Loucy (cell line): ENCODE results near the gene WWOX.
A peak's percentile ranks its signal among the peaks of the same experiment; 100 is the strongest.

ENCODE experiments used
- H2AFZ ChIP-seq: fragments of 200-600 bp; sonication (generic); 2 replicates; pipeline ENCODE4 v1.6.0; 2016; ENCODE audit warnings: antibody characterized with exemption, mild to moderate bottlenecking, low read length, moderate library complexity
- H3F3A ChIP-seq: fragments of 200-600 bp; 2 replicates; pipeline ENCODE4 v1.6.0; 2016; ENCODE audit warnings: antibody characterized with exemption, low read depth, mild to moderate bottlenecking
- H3K27me3 ChIP-seq: fragments of 200-600 bp; sonication (generic); 2 replicates; pipeline ENCODE4 v1.6.1; 2014; ENCODE audit warnings: low read length, mild to moderate bottlenecking; ENCODE audit not compliant: insufficient read depth, poor library complexity, severe bottlenecking
- H3K36me3 ChIP-seq: fragments of 200-600 bp; sonication (generic); 2 replicates; pipeline ENCODE4 v1.6.1; 2016; ENCODE audit warnings: low read length; ENCODE audit not compliant: insufficient read depth
- H3K4me1 ChIP-seq: fragments of 200-600 bp; sonication (generic); 2 replicates; pipeline ENCODE4 v1.5.1; 2014; ENCODE audit warnings: low read length, mild to moderate bottlenecking; ENCODE audit not compliant: insufficient read depth, poor library complexity, severe bottlenecking
- H3K4me2 ChIP-seq: fragments of 200-600 bp; sonication (generic); 2 replicates; pipeline ENCODE4 v1.6.0; 2014; ENCODE audit warnings: antibody characterized with exemption, low read length, low read depth, mild to moderate bottlenecking; ENCODE audit not compliant: poor library complexity, severe bottlenecking
- H3K4me3 ChIP-seq: fragments of 200-600 bp; sonication (generic); 2 replicates; pipeline ENCODE4 v1.5.1; 2014; ENCODE audit warnings: low read length, mild to moderate bottlenecking, mixed read lengths; ENCODE audit not compliant: poor library complexity, severe bottlenecking
- H3K79me2 ChIP-seq: fragments of 200-600 bp; sonication (generic); 2 replicates; pipeline ENCODE4 v1.6.1; 2014; ENCODE audit warnings: low read length; ENCODE audit not compliant: insufficient read depth
- H3K9ac ChIP-seq: fragments of 200-600 bp; sonication (generic); 2 replicates; pipeline ENCODE4 v1.6.0; 2014; ENCODE audit warnings: mild to moderate bottlenecking, low read depth, low read length, moderate library complexity; ENCODE audit not compliant: poor library complexity, severe bottlenecking
- H3K9me2 ChIP-seq: fragments of 200-600 bp; sonication (generic); replicated peaks from 2 replicates; pipeline ENCODE4 v1.6.1; 2016; ENCODE audit warnings: low read depth, low read length, mixed read lengths
- H3K9me3 ChIP-seq: fragments of 200-600 bp; sonication (generic); 2 replicates; pipeline ENCODE4 v1.6.1; 2014; ENCODE audit warnings: mild to moderate bottlenecking, antibody characterized with exemption, low read length, low read depth; ENCODE audit not compliant: insufficient read depth
- H4K20me1 ChIP-seq: fragments of 200-600 bp; sonication (generic); 2 replicates; pipeline ENCODE4 v1.6.0; 2014; ENCODE audit warnings: antibody characterized with exemption, low read length, mild to moderate bottlenecking; ENCODE audit not compliant: insufficient read depth, poor library complexity, severe bottlenecking
- CTCF ChIP-seq: fragments of 200-600 bp; sonication (generic); conservative IDR thresholded peaks from 2 replicates; pipeline ENCODE4 v1.5.1; 2014; ENCODE audit warnings: mild to moderate bottlenecking, antibody characterized with exemption, low read length
- EZH2phosphoT487 ChIP-seq: fragments of 200-600 bp; IDR thresholded peaks from 2 replicates; pipeline ENCODE4 v1.6.1; 2018; ENCODE audit warnings: antibody characterized with exemption, mild to moderate bottlenecking, moderate library complexity, borderline replicate concordance

WWOX gene

GRCh38 chr16:79261481-79261940 is 1162.1 kb downstream of the WWOX start:
- Histone ChIP-seq H3K4me1 (peaks cover 27% of the 10 kb centered on the region), H2AFZ (no peak overlapping the region), H4K20me1 (no peaks in the 10 kb centered on the region), H3K27me3 (no peaks in the 10 kb centered on the region), H3F3A (no peaks in the 10 kb centered on the region), H3K9ac (no peak overlapping the region), H3K4me3 (no peak overlapping the region), H3K4me2 (no peak overlapping the region), H3K9me3 (no peaks in the 10 kb centered on the region), H3K79me2 (no peaks in the 10 kb centered on the region), H3K9me2 (no peaks in the 10 kb centered on the region), H3K36me3 (no peaks in the 10 kb centered on the region)
- no peak for TF ChIP-seq EZH2phosphoT487
- TF ChIP-seq CTCF = peak; percentile 94

- TF ChIP-seq EZH2phosphoT487 = no peak
- TF ChIP-seq CTCF = no peak
- Histone ChIP-seq H3K27me3 (no peaks in the 10 kb centered on the region), H3F3A (no peaks in the 10 kb centered on the region)
Measured at GRCh38 chr16:79261944-79262552, 1162.6 kb downstream of the WWOX start.

More at GRCh38 chr16:79261944-79262552, 1162.6 kb downstream of the WWOX start:
- Histone ChIP-seq H3K4me3 (no peak overlapping the region), H3K9me3 (no peaks in the 10 kb centered on the region), H3K9me2 (no peaks in the 10 kb centered on the region), H3K79me2 (no peaks in the 10 kb centered on the region), H4K20me1 (no peaks in the 10 kb centered on the region), H3K4me1 (peaks cover 22% of the 10 kb centered on the region), H3K9ac (no peak overlapping the region), H2AFZ (no peak overlapping the region), H3K4me2 (no peak overlapping the region), H3K36me3 (no peaks in the 10 kb centered on the region)
